GM12878 (cell line): ENCODE measurements around the gene LIPK.

Source experiments
- ATF3 ChIP-seq: IDR thresholded peaks from 2 replicates; pipeline ENCODE4 v1.6.1; 2011; ENCODE audit warnings: low read depth, mild to moderate bottlenecking, low read length, moderate library complexity, borderline replicate concordance; ENCODE audit errors: extremely low read depth
- ATF7 ChIP-seq: fragments of 450-650 bp; IDR thresholded peaks from 2 replicates; pipeline ENCODE4 v1.6.1; 2016; ENCODE audit warnings: low read depth, mild to moderate bottlenecking
- NFYB ChIP-seq: IDR thresholded peaks from 2 replicates; pipeline ENCODE4 v1.6.1; 2011; ENCODE audit warnings: low read depth, mild to moderate bottlenecking, low read length, improper control_type of control experiment, moderate library complexity; ENCODE audit not compliant: insufficient read depth
- NRF1 ChIP-seq: conservative IDR thresholded peaks from 2 replicates; pipeline ENCODE4 v1.6.1; 2011; ENCODE audit warnings: mild to moderate bottlenecking, low read depth, low read length, improper control_type of control experiment
- POLR2A ChIP-seq: IDR thresholded peaks from 2 replicates; pipeline ENCODE4 v1.6.1; 2011; ENCODE audit warnings: low read depth, mild to moderate bottlenecking, low read length
- RELA ChIP-seq: fragments of 450-650 bp; IDR thresholded peaks from 2 replicates; pipeline ENCODE4 v1.8.0; 2014; ENCODE audit warnings: borderline replicate concordance; ENCODE audit not compliant: partially characterized antibody
- TARDBP ChIP-seq: IDR thresholded peaks from 2 replicates; pipeline ENCODE4 v1.6.1; 2016; ENCODE audit warnings: borderline replicate concordance
- ZBTB33 ChIP-seq: fragments of 450-650 bp; IDR thresholded peaks from 2 replicates; pipeline ENCODE4 v1.6.1; 2017; ENCODE audit warnings: mild to moderate bottlenecking
- TF ChIP-seq, protein P1 (sequence below): IDR thresholded peaks from 2 replicates; pipeline ENCODE4 v1.6.1; 2012; ENCODE audit warnings: mild to moderate bottlenecking, low read depth, low read length

GRCh38 chr10:88730864-88731263 is 24.8 kb downstream of the LIPK start:
- TF ChIP-seq NRF1 (no peak), ATF3 (no peak), ZBTB33 (no peak), ATF7 (no peak), RELA (no peak), POLR2A (no peak), NFYB (no peak), TARDBP (no peak)
- TF ChIP-seq, protein P1, sequence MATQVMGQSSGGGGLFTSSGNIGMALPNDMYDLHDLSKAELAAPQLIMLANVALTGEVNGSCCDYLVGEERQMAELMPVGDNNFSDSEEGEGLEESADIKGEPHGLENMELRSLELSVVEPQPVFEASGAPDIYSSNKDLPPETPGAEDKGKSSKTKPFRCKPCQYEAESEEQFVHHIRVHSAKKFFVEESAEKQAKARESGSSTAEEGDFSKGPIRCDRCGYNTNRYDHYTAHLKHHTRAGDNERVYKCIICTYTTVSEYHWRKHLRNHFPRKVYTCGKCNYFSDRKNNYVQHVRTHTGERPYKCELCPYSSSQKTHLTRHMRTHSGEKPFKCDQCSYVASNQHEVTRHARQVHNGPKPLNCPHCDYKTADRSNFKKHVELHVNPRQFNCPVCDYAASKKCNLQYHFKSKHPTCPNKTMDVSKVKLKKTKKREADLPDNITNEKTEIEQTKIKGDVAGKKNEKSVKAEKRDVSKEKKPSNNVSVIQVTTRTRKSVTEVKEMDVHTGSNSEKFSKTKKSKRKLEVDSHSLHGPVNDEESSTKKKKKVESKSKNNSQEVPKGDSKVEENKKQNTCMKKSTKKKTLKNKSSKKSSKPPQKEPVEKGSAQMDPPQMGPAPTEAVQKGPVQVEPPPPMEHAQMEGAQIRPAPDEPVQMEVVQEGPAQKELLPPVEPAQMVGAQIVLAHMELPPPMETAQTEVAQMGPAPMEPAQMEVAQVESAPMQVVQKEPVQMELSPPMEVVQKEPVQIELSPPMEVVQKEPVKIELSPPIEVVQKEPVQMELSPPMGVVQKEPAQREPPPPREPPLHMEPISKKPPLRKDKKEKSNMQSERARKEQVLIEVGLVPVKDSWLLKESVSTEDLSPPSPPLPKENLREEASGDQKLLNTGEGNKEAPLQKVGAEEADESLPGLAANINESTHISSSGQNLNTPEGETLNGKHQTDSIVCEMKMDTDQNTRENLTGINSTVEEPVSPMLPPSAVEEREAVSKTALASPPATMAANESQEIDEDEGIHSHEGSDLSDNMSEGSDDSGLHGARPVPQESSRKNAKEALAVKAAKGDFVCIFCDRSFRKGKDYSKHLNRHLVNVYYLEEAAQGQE, result no peak
